Gastroesophageal sphincter (tissue), 4 donors: ENCODE data around the gene TLCD2. TPM values are rescaled to one million over a fixed set of nuclear protein-coding genes. Genes with fewer than 3 reads are reported as not detected.
"Not testable (repeated sequence)": the region's sequence is repeated elsewhere in the genome, so short reads cannot be mapped to it uniquely, and the experiment has no call there.

ENCODE experiments used
- ATAC-seq: fragments of 150-250 bp; one replicate; pipeline ENCODE4 v1.9.1; 2016; ENCODE audit warnings: mild to moderate bottlenecking, moderate library complexity
- H3K27ac ChIP-seq, 4 donors: fragments of 200-600 bp; sonication (generic) in 3 of 4; 1 replicate in 3 of 4; 2 replicates in 1 of 4; pipeline ENCODE4 v1.5.1; 2016 to 2019
- H3K27me3 ChIP-seq: fragments of 200-600 bp; sonication (generic); one replicate; pipeline ENCODE4 v1.5.1; 2019
- H3K36me3 ChIP-seq, 2 donors: fragments of 200-600 bp; sonication (generic); one replicate each; pipeline ENCODE4 v1.5.1; 2019; ENCODE audit warnings: control low read depth in 1 of 2
- H3K4me1 ChIP-seq, 3 donors: fragments of 200-600 bp; sonication (generic); 1 replicate in 2 of 3; 2 replicates in 1 of 3; pipeline ENCODE4 v1.5.1; 2016 to 2019; ENCODE audit warnings: control low read depth in 2 of 3
- H3K4me3 ChIP-seq, 2 donors: fragments of 200-600 bp; sonication (generic); one replicate each; pipeline ENCODE4 v1.5.1; 2019; ENCODE audit warnings: mild to moderate bottlenecking in 1 of 2, moderate library complexity in 1 of 2
- H3K9me3 ChIP-seq, 3 donors: fragments of 200-600 bp; sonication (generic); one replicate each; pipeline ENCODE4 v1.5.1; 2017 to 2019; ENCODE audit warnings: control low read depth in 2 of 3
- EP300 ChIP-seq: sonication (generic); formaldehyde crosslinking; IDR thresholded peaks from one replicate; pipeline ENCODE4 v1.6.1; 2017; ENCODE audit warnings: antibody characterized with exemption, mild to moderate bottlenecking
- POLR2A ChIP-seq, 2 donors: fragments of 450-650 bp; IDR thresholded peaks; one replicate each; pipeline ENCODE4 v1.6.1; 2017; ENCODE audit warnings: antibody characterized with exemption in 2 of 2, mild to moderate bottlenecking in 2 of 2, moderate library complexity in 1 of 2
- POLR2AphosphoS5 ChIP-seq: sonication (generic); formaldehyde crosslinking; IDR thresholded peaks from one replicate; pipeline ENCODE4 v1.6.1; 2017; ENCODE audit warnings: antibody characterized with exemption
- WGBS, 2 donors: methylation state at CpG; one replicate each; pipeline ENCODE4 v1.1.5; 2018; ENCODE audit warnings: low coverage in 1 of 2; 5-methylcytosine and 5-hydroxymethylcytosine counted together
- total RNA-seq, 4 donors: library from RNA; depleted of rRNA; stranded (reverse); fragments of >200 nt; gene quantifications; one replicate each; pipeline ENCODE4 v1.1.0, GENCODE V29; 2016
- TF ChIP-seq, protein P1 (sequence below), 4 experiments: fragments of 200-600 bp in 2 of 4; fragments of 450-650 bp in 2 of 4; sonication (generic) in 1 of 4; IDR thresholded peaks; one replicate each; pipeline ENCODE4 v1.5.1; 2017 to 2019; ENCODE audit warnings: antibody characterized with exemption in 4 of 4, mild to moderate bottlenecking in 2 of 4, moderate library complexity in 2 of 4

Gene TLCD2
- total RNA-seq, 4 donors from 2014 or later, result 4.2 to 5.1 (median 4.8) TPM

DNA sequence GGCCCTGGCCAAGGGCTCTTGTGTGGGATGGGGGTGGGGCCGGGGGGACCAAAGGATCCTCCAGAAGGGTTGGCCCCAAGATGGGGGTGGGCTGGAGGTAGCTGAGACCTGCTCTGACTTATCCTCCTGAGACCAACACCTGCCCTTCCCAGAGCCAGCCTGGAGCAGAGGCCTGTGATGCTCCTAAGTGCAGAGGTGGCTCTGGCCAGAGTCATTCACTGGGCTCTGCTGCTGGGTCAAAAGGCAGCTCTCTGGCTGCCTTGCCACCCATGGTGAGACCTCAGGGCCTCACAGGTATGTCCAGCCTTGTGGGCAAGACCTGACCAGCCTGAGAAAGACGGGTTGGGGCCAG is 32.9 kb upstream of the TLCD2 start:
- no peak overlapping the region for H3K27ac ChIP-seq
- H3K4me1 ChIP-seq, result peaks cover 0 to 7% (median 0%) of the 10 kb centered on the region in 3 donors
- TF ChIP-seq, protein P1, sequence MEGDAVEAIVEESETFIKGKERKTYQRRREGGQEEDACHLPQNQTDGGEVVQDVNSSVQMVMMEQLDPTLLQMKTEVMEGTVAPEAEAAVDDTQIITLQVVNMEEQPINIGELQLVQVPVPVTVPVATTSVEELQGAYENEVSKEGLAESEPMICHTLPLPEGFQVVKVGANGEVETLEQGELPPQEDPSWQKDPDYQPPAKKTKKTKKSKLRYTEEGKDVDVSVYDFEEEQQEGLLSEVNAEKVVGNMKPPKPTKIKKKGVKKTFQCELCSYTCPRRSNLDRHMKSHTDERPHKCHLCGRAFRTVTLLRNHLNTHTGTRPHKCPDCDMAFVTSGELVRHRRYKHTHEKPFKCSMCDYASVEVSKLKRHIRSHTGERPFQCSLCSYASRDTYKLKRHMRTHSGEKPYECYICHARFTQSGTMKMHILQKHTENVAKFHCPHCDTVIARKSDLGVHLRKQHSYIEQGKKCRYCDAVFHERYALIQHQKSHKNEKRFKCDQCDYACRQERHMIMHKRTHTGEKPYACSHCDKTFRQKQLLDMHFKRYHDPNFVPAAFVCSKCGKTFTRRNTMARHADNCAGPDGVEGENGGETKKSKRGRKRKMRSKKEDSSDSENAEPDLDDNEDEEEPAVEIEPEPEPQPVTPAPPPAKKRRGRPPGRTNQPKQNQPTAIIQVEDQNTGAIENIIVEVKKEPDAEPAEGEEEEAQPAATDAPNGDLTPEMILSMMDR (IDR thresholded peaks at IDR 0.05), result no peak
- no peak for TF ChIP-seq EP300
- 100% methylated on average over 1 of the region's 2 CpGs; no CpG with 5 or more reads in 1 of the 2 donors for WGBS, 2 donors
- no peaks in the 10 kb centered on the region for H3K9me3 ChIP-seq
- no peak overlapping the region for H3K4me3 ChIP-seq
- H3K27me3 ChIP-seq, result no peaks in the 10 kb centered on the region
- H3K36me3 ChIP-seq, result peaks cover 0 to 6% of the 10 kb centered on the region in 2 donors
- ATAC-seq, result no peak

- WGBS, 2 donors, result 0 to 80% methylated on average over 1 of the region's 10 CpGs
- no peaks in the 10 kb centered on the region for H3K27me3 ChIP-seq
- no peak for ATAC-seq
- H3K9me3 ChIP-seq, result no peaks in the 10 kb centered on the region
- no peak within 1 kb of the TSS for H3K4me3 ChIP-seq
- H3K27ac ChIP-seq, result no peak within 1 kb of the TSS
- no peak for TF ChIP-seq POLR2A (IDR thresholded peaks at IDR 0.05)
- TF ChIP-seq, protein P1 (IDR thresholded peaks at IDR 0.05), result no peak
- TF ChIP-seq POLR2AphosphoS5, result no peak
- TF ChIP-seq EP300, result no peak
- H3K36me3 ChIP-seq, result peaks cover 0 to 11% of the 10 kb centered on the region in 2 donors
- H3K4me1 ChIP-seq, result peaks cover 0 to 7% (median 0%) of the 10 kb centered on the region in 3 donors
Observed at GRCh38 chr17:1742371-1743087, 32.4 kb upstream of the TLCD2 start, which contains the start of gene SERPINF2. Gene SERPINF2, plus strand, starts transcription at chr17:1742871. Its CDS starts 2,125 bp downstream, at chr17:1744996.

- not testable (repeated sequence) for H3K27me3 ChIP-seq, ATAC-seq, H3K9me3 ChIP-seq, H3K27ac ChIP-seq, H3K4me3 ChIP-seq
- peaks cover 0 to 12% (median 0%) of the 10 kb centered on the region in 3 donors for H3K4me1 ChIP-seq
- WGBS, 2 donors, result 95 to 96% methylated on average over 4 to 7 of the region's 7 CpGs
- peaks cover 0 to 17% of the 10 kb centered on the region in 2 donors for H3K36me3 ChIP-seq
Observed at GRCh38 chr17:1741899-1742298, 31.7 kb upstream of the TLCD2 start.

- ATAC-seq, result peak; percentile 38
Observed at GRCh38 chr17:1737531-1738291, 27.5 kb upstream of the TLCD2 start.

More at GRCh38 chr17:1737531-1738291, 27.5 kb upstream of the TLCD2 start:
- peaks cover 0 to 22% (median 6%) of the 10 kb centered on the region in 3 donors for H3K4me1 ChIP-seq
- H3K27ac ChIP-seq, result no peak overlapping the region
- H3K9me3 ChIP-seq, result no peaks in the 10 kb centered on the region
- no peaks in the 10 kb centered on the region for H3K27me3 ChIP-seq
- no CpG with 5 or more reads among the region's 21 CpGs for WGBS, 2 donors
- TF ChIP-seq POLR2A (IDR thresholded peaks at IDR 0.05) (no peak), EP300 (no peak), POLR2AphosphoS5 (no peak)
- TF ChIP-seq, protein P1 (IDR thresholded peaks at IDR 0.05), result no peak
- peaks cover 0 to 59% of the 10 kb centered on the region in 2 donors for H3K36me3 ChIP-seq
- no peak overlapping the region for H3K4me3 ChIP-seq
